ENCODE results near the gene PPCS.
A peak's percentile ranks its signal among the peaks of the same experiment; 100 is the strongest.

Gene PPCS

GRCh38 chr1:42456010-42456753 lies at the start of gene PPCS, which contains the start of gene ZMYND12:
TSS of gene PPCS (plus strand) at chr1:42456543. CDS start at chr1:42456566, 23 bp downstream.
TSS of gene ZMYND12 (minus strand) at chr1:42456022. CDS start at chr1:42455997, 25 bp downstream.
- Histone ChIP-seq H3K9me3 (no peaks in the 10 kb centered on the region), H3K4me1 (peaks cover 30% of the 10 kb centered on the region), H3K4me3 (peak within 1 kb of the TSS; percentile 79), H4K20me1 (no peaks in the 10 kb centered on the region), H3K27ac (peak within 1 kb of the TSS; percentile 96), H3K36me3 (peaks cover 33% of the 10 kb centered on the region), H3K9ac (peak within 1 kb of the TSS; percentile 91), H3K4me2 (peak within 1 kb of the TSS; percentile 88), H3K27me3 (no peaks in the 10 kb centered on the region)
- no peak for TF ChIP-seq Cebpa-rat (IDR thresholded peaks at IDR 0.05)

GRCh38 chr1:42414551-42415496 lies 41.5 kb upstream of the PPCS start:
- Histone ChIP-seq H3K27me3 (no peaks in the 10 kb centered on the region), H3K36me3 (peaks cover 15% of the 10 kb centered on the region; the same call in 1 of the 2 replicates), H4K20me1 (no peaks in the 10 kb centered on the region), H3K9ac (no peak overlapping the region), H3K27ac (no peak overlapping the region), H3K4me3 (no peak overlapping the region), H3K9me3 (no peaks in the 10 kb centered on the region), H3K4me1 (no peaks in the 10 kb centered on the region), H3K4me2 (no peak overlapping the region)
- no peak for TF ChIP-seq Cebpa-rat (IDR thresholded peaks at IDR 0.05)

GRCh38 chr1:42417166-42417565 lies 39.2 kb upstream of the PPCS start:
- Histone ChIP-seq H3K4me2 (no peak overlapping the region), H3K4me1 (no peaks in the 10 kb centered on the region), H3K27me3 (no peaks in the 10 kb centered on the region), H3K27ac (no peak overlapping the region), H3K36me3 (peaks cover 15% of the 10 kb centered on the region; the same call in 1 of the 2 replicates), H3K4me3 (no peak overlapping the region), H3K9ac (no peak overlapping the region), H3K9me3 (no peaks in the 10 kb centered on the region), H4K20me1 (no peaks in the 10 kb centered on the region)
- no peak for TF ChIP-seq Cebpa-rat (IDR thresholded peaks at IDR 0.05)

- peaks cover 15% of the 10 kb centered on the region; the same call in 1 of the 2 replicates for H3K36me3 ChIP-seq
- H3K4me3 ChIP-seq: no peak overlapping the region
- no peak overlapping the region for H3K27ac ChIP-seq
- H3K9ac ChIP-seq: no peak overlapping the region
- no peaks in the 10 kb centered on the region for H3K27me3 ChIP-seq
- no peak for TF ChIP-seq Cebpa-rat (IDR thresholded peaks at IDR 0.05)
- peaks cover 6% of the 10 kb centered on the region; the same call in 1 of the 2 replicates for H3K4me1 ChIP-seq
- H3K9me3 ChIP-seq: no peaks in the 10 kb centered on the region
- H4K20me1 ChIP-seq: no peaks in the 10 kb centered on the region
- H3K4me2 ChIP-seq: no peak overlapping the region
These were observed 37.8 kb upstream of the PPCS start for GRCh38 chr1:42418516-42418915.

GRCh38 chr1:42419126-42419821 lies 37.1 kb upstream of the PPCS start:
- H3K27me3 ChIP-seq: no peaks in the 10 kb centered on the region
- no peak overlapping the region for H3K4me2 ChIP-seq
- H3K4me3 ChIP-seq: no peak overlapping the region
- peaks cover 13% of the 10 kb centered on the region; the same call in 1 of the 2 replicates for H3K36me3 ChIP-seq
- TF ChIP-seq Cebpa-rat (IDR thresholded peaks at IDR 0.05): no peak
- no peak overlapping the region for H3K9ac ChIP-seq
- H4K20me1 ChIP-seq: no peaks in the 10 kb centered on the region
- H3K27ac ChIP-seq: no peak overlapping the region
- H3K4me1 ChIP-seq: peaks cover 6% of the 10 kb centered on the region; the same call in 1 of the 2 replicates
- no peaks in the 10 kb centered on the region for H3K9me3 ChIP-seq

GRCh38 chr1:42420121-42420520 lies 36.2 kb upstream of the PPCS start:
- no peak overlapping the region for H3K9ac ChIP-seq
- no peak overlapping the region for H3K4me3 ChIP-seq
- peaks cover 6% of the 10 kb centered on the region; the same call in 1 of the 2 replicates for H3K4me1 ChIP-seq
- no peaks in the 10 kb centered on the region for H3K27me3 ChIP-seq
- 0 out of 2 replicates have a peak, but pooled peaks cover 5% of the 10 kb centered on the region for H3K36me3 ChIP-seq
- H3K9me3 ChIP-seq: no peaks in the 10 kb centered on the region
- H4K20me1 ChIP-seq: no peaks in the 10 kb centered on the region
- H3K27ac ChIP-seq: no peak overlapping the region
- no peak overlapping the region for H3K4me2 ChIP-seq
- no peak for TF ChIP-seq Cebpa-rat (IDR thresholded peaks at IDR 0.05)

GRCh38 chr1:42420911-42421585 lies 35.3 kb upstream of the PPCS start:
- no peaks in the 10 kb centered on the region for H3K27me3 ChIP-seq
- peaks cover 6% of the 10 kb centered on the region; the same call in 1 of the 2 replicates for H3K4me1 ChIP-seq
- no peak overlapping the region for H3K27ac ChIP-seq
- H3K9ac ChIP-seq: no peak overlapping the region
- TF ChIP-seq Cebpa-rat (IDR thresholded peaks at IDR 0.05): no peak
- H3K9me3 ChIP-seq: no peaks in the 10 kb centered on the region
- H3K4me2 ChIP-seq: no peak overlapping the region
- no peak overlapping the region for H3K4me3 ChIP-seq
- no peaks in the 10 kb centered on the region for H3K36me3 ChIP-seq
- H4K20me1 ChIP-seq: no peaks in the 10 kb centered on the region

GRCh38 chr1:42422737-42423136 lies 33.6 kb upstream of the PPCS start:
- Histone ChIP-seq H3K4me3 (no peak overlapping the region), H3K4me1 (peaks cover 6% of the 10 kb centered on the region; the same call in 1 of the 2 replicates), H3K9me3 (no peaks in the 10 kb centered on the region), H3K27me3 (no peaks in the 10 kb centered on the region), H3K27ac (no peak overlapping the region), H3K4me2 (peak overlapping the region; percentile 10; the same call in 1 of the 2 replicates), H3K36me3 (no peaks in the 10 kb centered on the region), H3K9ac (no peak overlapping the region), H4K20me1 (no peaks in the 10 kb centered on the region)
- no peak for TF ChIP-seq Cebpa-rat (IDR thresholded peaks at IDR 0.05)

GRCh38 chr1:42423681-42424080 lies 32.7 kb upstream of the PPCS start:
- H4K20me1 ChIP-seq: no peaks in the 10 kb centered on the region
- no peak overlapping the region for H3K4me3 ChIP-seq
- H3K4me2 ChIP-seq: no peak overlapping the region
- H3K9me3 ChIP-seq: no peaks in the 10 kb centered on the region
- H3K9ac ChIP-seq: no peak overlapping the region
- H3K36me3 ChIP-seq: no peaks in the 10 kb centered on the region
- H3K27me3 ChIP-seq: no peaks in the 10 kb centered on the region
- peaks cover 6% of the 10 kb centered on the region; the same call in 1 of the 2 replicates for H3K4me1 ChIP-seq
- no peak for TF ChIP-seq Cebpa-rat (IDR thresholded peaks at IDR 0.05)
- no peak overlapping the region for H3K27ac ChIP-seq

Measured in BLaER1 (cell line).